ENCODE data around the gene SMURF1. TPM values are rescaled to one million over a fixed set of nuclear protein-coding genes. Genes with fewer than 3 reads are reported as not detected.

The SMURF1 gene
- total RNA-seq, 1 donor from 2014 or later, result 35.0 TPM

- Histone ChIP-seq H3K27ac (no peak overlapping the region), H3K9me3 (no peaks in the 10 kb centered on the region), H3K4me3 (no peak overlapping the region), H3K4me1 (no peaks in the 10 kb centered on the region), H3K36me3 (peaks cover 100% of the 10 kb centered on the region), H3K27me3 (no peaks in the 10 kb centered on the region)
- ATAC-seq, result no peak
- peak; percentile 37 for DNase-seq
- TF ChIP-seq CTCF (IDR thresholded peaks at IDR 0.05), result no peak
- intact Hi-C loops (cut with DNase I), result no loop called here
Measured at GRCh38 chr7:98988641-98989040, 155.3 kb downstream of the SMURF1 start.

GRCh38 chr7:98985945-98986344 is 158.0 kb downstream of the SMURF1 start:
- no peaks in the 10 kb centered on the region for H3K9me3 ChIP-seq
- no peak for TF ChIP-seq CTCF (IDR thresholded peaks at IDR 0.05)
- no peak overlapping the region for H3K4me3 ChIP-seq
- H3K27ac ChIP-seq, result no peak overlapping the region
- peaks cover 100% of the 10 kb centered on the region for H3K36me3 ChIP-seq
- ATAC-seq (no peak), DNase-seq (no peak)
- intact Hi-C loops (cut with DNase I), result no loop called here
- no peaks in the 10 kb centered on the region for H3K4me1 ChIP-seq
- H3K27me3 ChIP-seq, result no peaks in the 10 kb centered on the region

- no peaks in the 10 kb centered on the region for H3K27me3 ChIP-seq
Measured at GRCh38 chr7:98985406-98985805, 158.5 kb downstream of the SMURF1 start.

GRCh38 chr7:98984126-98984525 is 159.8 kb downstream of the SMURF1 start:
- Histone ChIP-seq H3K36me3 (peaks cover 100% of the 10 kb centered on the region), H3K27me3 (no peaks in the 10 kb centered on the region), H3K4me3 (no peak overlapping the region), H3K4me1 (no peaks in the 10 kb centered on the region), H3K27ac (no peak overlapping the region), H3K9me3 (no peaks in the 10 kb centered on the region)
- intact Hi-C loops (cut with DNase I), result no loop called here
- TF ChIP-seq CTCF (IDR thresholded peaks at IDR 0.05), result no peak
- ATAC-seq (no peak), DNase-seq (peak; percentile 22)

More at GRCh38 chr7:98985406-98985805, 158.5 kb downstream of the SMURF1 start:
- Histone ChIP-seq H3K27ac (no peak overlapping the region), H3K9me3 (no peaks in the 10 kb centered on the region), H3K4me1 (no peaks in the 10 kb centered on the region), H3K36me3 (peaks cover 100% of the 10 kb centered on the region), H3K4me3 (no peak overlapping the region)
- no peak for TF ChIP-seq CTCF (IDR thresholded peaks at IDR 0.05)
- intact Hi-C loops (cut with DNase I), result no loop called here
- ATAC-seq (no peak), DNase-seq (peak; percentile 19)

- intact Hi-C loops (cut with DNase I), result no loop called here
- Histone ChIP-seq H3K27me3 (no peaks in the 10 kb centered on the region), H3K9me3 (no peaks in the 10 kb centered on the region), H3K4me3 (no peak overlapping the region), H3K36me3 (peaks cover 100% of the 10 kb centered on the region), H3K4me1 (no peaks in the 10 kb centered on the region), H3K27ac (no peak overlapping the region)
- no peak for TF ChIP-seq CTCF (IDR thresholded peaks at IDR 0.05)
- ATAC-seq, result no peak
- peak; percentile 12 for DNase-seq
Measured at GRCh38 chr7:98982686-98983085, 161.2 kb downstream of the SMURF1 start.

GRCh38 chr7:98981701-98982100 is 162.2 kb downstream of the SMURF1 start:
- H3K9me3 ChIP-seq, result no peaks in the 10 kb centered on the region
- H3K36me3 ChIP-seq, result peaks cover 100% of the 10 kb centered on the region
- no peak for TF ChIP-seq CTCF (IDR thresholded peaks at IDR 0.05)
- peak; percentile 10 for ATAC-seq
- no peak for DNase-seq
- no peak overlapping the region for H3K27ac ChIP-seq
- H3K4me3 ChIP-seq, result no peak overlapping the region
- H3K4me1 ChIP-seq, result no peaks in the 10 kb centered on the region
- no peaks in the 10 kb centered on the region for H3K27me3 ChIP-seq
- intact Hi-C loops (cut with DNase I), result no loop called here
